SK-N-MC (cell line): Measurements from ENCODE around the gene KBTBD2.

ENCODE experiments used
- EZH2 ChIP-seq: fragments of 200-600 bp; sonication (generic); IDR thresholded peaks from one replicate; pipeline ENCODE4 v1.6.1; 2017; ENCODE audit warnings: antibody characterized with exemption
- POLR2AphosphoS5 ChIP-seq: IDR thresholded peaks from 2 replicates; pipeline ENCODE4 v1.6.1; 2012; ENCODE audit warnings: mild to moderate bottlenecking, low read depth, low read length, borderline replicate concordance

- no peak for TF ChIP-seq POLR2AphosphoS5
- TF ChIP-seq EZH2: no peak
Observed at GRCh38 chr7:32935558-32935957, 44.0 kb upstream of the KBTBD2 start.
